ENCODE results near the gene ECE1. TPM values are rescaled to one million over a fixed set of nuclear protein-coding genes. Genes with fewer than 3 reads are reported as not detected.

ECE1 gene
- total RNA-seq, 1 experiment from 2014 or later, result 50.4 TPM

DNA sequence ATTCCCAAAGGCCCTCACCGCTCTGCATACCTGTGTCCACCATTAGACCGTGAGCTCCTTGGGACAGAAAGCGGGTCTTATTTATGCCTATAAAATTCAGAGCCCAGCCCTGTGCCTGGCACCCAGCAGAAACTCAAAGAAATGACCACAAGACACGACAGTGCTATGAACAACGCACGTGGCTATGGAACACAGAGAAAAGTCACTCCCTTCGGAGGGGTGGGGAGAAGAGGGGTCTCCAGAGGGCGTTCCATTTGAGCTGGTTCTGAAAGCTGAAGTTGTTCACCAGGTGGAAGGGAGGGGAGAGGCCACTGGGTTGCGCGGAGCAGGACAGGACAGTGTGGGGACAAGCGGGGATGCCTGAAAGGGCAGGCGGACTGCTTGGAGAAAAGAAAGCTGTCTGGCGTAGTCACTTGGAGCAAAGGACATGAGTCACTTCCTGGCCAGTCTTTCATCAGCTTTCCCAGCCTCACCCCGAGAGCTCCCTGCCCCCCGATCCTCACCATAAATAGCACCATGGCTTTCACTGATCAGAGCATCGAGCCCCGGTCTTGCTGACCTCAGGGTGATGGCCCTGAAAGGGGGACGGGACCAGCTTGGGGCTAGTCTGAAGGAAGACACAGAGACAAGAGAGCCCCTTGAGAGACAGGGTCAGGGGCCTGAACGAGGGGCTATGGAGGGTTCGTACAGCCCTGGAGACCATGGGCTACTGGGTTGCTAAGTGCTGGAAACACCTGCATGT lies 28.5 kb downstream of the ECE1 start:
- in situ Hi-C loops (cut with HindIII; ENCODE audit: low sequenced_read_pairs), result no loop called here
- no peak for DNase-seq (ENCODE audit: low spot score)

DNA sequence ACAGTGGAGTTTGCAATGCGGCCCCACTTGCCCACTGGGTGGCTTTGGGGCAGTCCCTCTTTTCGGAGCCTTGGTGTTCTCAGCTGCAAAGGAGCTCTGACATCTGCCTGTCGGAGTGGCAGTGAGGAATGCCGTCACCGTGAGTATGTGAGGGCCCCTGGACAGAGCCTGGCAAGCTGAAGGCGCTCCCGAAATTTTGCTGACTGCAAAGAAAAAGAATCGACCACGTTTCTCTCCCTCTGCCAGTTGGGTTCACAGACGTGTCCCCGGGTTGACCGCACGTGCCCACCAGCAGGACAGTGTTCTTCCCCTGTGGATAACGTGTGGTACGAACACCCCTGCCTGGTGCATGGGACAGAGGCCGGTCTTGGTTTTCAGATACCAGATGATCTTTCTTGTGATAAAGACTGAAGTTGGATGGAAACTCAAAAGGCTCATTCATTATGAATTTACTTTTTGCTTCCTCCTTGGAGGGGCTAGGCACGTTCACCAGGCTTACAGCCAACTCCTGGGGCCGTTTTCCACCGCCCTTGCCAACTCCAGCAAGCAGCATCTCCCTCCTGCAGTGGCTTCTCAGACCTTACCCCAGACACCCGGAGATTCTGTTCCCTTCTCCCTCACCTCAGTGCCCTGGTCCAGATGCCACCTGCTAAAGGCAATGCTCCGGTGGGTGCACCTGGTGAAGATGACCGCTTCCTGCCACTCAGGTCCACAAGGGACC lies 29.7 kb downstream of the ECE1 start:
- in situ Hi-C loops (cut with HindIII; ENCODE audit: low sequenced_read_pairs), result no loop called here
- DNase-seq (ENCODE audit: low spot score), result no peak

DNA sequence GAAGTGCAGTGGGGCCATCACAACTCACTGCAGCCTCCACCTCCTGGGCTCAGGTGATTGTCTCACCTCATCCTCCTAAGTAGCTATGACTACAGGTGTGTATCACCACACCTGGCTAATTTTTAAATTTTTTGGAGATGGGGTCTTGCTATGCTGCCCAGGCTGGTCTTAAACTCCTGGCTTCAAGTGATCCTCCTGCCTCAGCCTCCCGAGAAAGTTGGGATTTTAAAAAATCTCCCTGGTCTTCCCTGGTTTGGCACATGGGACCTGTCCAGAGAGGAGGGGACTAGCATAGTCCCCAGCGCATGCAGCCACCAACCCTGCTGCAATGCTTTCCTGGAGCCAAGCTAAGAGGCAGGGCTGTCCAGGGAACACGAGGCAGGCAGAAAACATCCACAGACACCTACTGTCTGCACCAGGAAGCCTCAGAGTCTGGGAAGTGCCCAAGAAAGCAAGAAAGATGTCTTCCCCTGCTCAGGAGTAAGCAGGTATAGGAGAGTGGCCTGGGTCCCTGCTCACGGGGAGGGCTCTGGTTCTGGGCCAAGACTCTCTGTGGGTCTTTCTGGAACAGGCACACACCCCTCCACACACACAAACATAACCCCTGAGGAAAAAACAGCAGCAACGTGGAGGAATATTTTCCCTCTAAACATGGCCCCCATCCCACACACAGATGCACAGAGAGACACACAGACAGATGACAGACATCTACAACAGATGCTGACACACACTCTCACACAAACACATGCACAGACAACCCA lies 30.8 kb downstream of the ECE1 start:
- in situ Hi-C loops (cut with HindIII; ENCODE audit: low sequenced_read_pairs), result no loop called here
- DNase-seq (ENCODE audit: low spot score), result no peak

DNA sequence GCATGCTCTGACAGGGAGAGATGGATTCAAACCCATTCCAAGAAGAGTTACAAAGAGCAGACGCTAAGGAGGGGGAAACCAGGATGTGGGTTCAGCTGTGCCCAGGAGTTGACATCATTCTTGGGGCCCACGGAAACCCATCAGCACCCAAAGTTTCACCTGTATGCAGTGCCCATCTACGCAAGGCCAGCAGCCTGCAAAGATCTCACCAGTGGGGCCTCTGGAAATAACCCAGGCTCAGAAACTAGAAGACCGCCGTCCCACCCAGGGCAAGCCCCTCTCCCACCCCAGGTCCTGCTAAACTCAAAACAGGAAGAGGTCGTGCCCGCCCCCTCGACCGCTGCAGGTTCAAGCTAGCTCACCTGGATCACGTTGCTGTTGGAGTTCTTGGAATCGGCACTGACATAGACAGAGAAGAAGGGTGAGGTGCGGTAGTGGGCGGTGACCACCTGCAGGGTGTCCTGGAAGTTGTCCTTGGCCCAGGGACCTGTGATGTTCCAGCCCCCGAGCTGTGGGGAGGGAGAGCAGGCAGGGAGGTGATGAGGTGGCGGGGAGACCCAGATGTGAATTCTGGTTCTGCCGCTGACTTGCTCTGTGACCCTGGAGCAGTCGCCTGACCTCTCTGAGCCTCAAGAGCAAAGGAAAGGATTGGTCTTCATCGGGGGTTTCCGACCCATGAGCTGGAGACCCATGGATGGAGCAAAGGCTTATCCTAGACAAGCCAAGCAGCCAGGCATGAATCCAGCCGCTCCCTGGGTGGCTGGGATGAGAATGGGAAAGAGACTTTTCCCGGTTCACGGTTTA lies 31.7 kb downstream of the ECE1 start:
- DNase-seq (ENCODE audit: low spot score), result no peak
- in situ Hi-C loops (cut with HindIII; ENCODE audit: low sequenced_read_pairs), result no loop called here

DNA sequence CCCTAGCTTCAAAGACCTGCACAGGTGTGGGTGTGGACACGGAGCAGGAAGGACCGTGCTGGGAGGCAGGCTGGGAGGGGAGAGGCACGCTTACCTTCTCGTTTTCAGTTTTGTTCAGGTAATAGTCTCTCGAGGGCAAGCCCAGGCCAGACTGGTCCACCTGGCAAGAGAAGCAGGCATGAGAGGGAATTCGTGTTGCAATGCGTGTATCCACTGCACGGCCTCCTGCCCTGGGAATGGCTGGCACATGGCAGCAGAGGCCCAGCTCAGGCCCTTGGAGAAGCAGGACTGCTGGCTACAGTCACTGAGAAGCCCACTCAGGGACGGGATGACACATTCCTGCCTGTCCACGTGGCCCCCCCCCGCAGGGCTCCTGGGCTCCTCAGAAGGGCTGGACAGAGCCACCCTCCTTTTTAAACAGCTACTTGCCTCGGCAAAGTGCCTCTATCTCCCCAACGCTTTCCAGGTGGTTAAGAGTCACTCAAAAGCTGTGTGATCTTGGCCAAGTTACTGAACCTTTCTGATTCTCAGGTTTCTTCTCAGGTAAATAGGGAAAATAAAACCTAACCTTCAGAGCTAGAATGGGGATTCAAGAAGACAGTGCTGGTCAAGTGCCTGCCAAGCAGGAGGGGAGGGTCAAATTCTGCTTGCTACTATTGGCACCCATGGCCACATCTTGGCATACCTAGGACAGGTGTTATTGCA lies 32.7 kb downstream of the ECE1 start:
- DNase-seq (ENCODE audit: low spot score), result no peak
- in situ Hi-C loops (cut with HindIII; ENCODE audit: low sequenced_read_pairs), result no loop called here

DNA sequence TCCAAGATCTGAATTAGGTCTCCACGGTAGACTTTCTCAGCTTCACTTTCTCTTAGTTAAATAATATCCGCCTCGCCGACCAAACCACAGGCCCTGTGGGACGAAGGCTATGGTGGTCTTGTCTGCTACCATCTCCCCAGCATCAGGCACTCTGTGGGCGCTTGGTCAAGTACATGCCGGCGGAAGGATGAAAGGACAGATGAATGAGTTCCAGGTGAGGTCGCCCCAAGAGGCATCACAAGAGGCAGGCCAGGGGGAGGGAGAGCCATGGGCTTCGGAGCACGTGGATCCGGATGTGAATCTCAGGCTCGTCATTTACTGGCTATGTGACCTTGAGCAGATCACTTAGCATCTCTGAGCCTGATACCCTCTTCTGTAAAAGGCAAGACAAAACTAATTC lies 33.5 kb downstream of the ECE1 start:
- in situ Hi-C loops (cut with HindIII; ENCODE audit: low sequenced_read_pairs), result no loop called here
- DNase-seq (ENCODE audit: low spot score), result no peak

DNA sequence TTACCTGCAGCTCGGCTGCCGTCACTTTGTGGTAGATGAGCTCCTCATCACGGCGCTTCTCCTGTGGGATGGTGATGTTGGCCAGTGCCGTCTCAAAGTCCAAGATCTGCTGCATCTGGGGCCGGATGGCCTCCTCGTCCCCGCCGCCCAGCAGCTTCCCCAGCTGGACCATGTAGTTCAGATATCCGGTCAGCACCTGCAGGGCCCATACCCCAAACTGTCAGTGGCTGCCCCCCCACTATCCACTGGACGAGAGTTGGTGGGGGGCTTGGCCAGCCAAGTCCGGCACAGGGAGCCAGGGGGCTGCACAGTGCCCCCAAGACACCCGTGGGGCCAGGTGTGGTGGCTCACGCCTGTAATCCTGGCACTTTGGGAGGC lies 34.3 kb downstream of the ECE1 start:
- no peak for DNase-seq (ENCODE audit: low spot score)
- in situ Hi-C loops (cut with HindIII; ENCODE audit: low sequenced_read_pairs), result no loop called here

DNA sequence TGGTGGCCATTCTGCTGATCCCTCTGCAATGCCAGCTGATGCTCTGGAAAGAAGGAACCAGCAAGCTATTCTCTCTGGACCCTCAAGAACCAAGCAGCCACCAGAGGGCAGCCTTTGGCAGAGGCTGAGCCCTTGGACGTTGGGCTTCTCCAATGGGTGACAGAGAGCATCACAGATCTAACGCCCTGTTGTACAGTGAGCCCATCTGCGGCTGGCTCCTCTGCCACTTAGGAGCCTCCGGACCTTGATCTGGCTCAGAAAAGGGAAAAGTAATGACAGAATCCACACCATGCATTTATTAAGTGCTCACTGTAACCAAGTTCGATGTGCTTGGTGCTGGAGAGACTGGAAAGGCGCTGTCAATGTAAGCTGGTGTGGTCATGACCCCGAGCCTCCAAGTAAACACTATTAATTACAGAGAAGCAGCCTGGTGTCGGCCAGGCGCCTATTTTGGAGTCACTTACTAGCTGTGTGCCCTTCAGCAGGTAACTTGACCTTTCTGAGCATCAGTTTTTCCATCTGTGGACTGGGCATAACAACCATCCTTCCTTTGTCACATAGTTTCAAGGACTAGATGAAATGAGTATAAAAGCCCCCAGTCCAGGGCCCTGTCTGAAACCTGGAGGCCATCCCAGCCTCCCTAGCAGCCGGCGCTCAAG lies 34.9 kb downstream of the ECE1 start:
- in situ Hi-C loops (cut with HindIII; ENCODE audit: low sequenced_read_pairs), result no loop called here
- DNase-seq (ENCODE audit: low spot score), result peak; percentile 93

DNA sequence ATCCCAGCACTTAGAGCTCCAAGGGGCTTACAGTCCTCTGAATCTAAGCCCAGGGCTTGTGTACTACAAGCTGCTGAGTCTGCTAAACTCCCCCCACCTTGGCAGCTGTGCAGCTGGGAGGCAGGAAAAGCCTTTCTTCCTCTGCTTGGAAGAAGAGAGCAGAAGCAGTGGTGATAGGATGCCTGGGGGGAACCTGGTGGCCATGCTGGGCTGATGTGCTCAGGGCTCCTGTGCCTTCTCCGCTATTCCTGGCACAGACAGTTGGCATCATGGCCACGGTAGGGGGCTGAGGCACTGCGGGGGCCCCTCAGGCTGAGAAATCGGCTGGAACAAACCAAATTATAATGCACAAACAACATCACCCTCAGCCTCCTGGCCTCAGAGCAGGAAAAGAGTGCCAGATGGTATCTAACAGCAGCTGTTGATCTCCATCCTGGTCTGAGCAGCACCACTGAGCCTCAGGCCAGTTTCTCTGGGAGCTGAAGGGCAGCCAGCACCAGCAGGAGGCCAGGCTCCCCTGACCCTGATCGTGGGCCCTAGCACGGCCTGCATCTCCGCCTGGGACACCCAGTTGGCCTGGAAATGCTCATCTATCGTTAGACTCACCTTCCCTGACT lies 35.8 kb downstream of the ECE1 start:
- DNase-seq (ENCODE audit: low spot score), result peak; percentile 51
- in situ Hi-C loops (cut with HindIII; ENCODE audit: low sequenced_read_pairs), result no loop called here

DNA sequence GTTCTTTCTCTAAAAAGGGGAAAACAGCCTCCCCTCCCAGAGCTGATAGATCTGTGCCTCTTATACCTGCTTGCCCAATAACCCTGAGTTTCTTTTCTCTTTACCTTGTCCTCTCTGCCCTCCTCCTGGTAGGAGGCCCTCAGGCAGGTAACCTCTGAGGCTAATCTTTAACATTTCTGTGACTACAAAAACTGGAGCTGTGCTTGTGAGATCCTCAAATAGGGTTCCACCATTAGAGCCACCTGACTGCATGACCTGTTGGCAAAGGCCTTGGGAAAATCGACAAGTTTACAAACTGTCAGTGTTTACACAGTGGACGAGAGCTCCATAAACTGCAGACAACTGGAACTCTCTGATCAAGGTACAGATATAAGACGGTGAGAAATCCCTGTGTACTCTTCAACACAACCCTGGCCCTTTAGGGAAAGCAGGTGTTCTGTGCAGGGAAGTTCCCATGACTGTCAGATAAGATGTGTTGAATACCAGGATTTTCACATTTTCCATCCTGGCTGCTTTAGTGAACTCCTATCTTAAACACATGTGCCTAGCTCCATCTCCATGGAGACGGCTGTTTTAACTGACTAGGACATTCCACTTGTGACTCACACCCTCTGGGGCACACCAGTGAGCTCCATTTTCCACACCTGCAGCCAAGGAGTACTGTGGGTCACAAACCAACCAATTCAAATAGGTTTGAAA lies 38.3 kb downstream of the ECE1 start:
- in situ Hi-C loops (cut with HindIII; ENCODE audit: low sequenced_read_pairs), result no loop called here
- DNase-seq (ENCODE audit: low spot score), result no peak

DNA sequence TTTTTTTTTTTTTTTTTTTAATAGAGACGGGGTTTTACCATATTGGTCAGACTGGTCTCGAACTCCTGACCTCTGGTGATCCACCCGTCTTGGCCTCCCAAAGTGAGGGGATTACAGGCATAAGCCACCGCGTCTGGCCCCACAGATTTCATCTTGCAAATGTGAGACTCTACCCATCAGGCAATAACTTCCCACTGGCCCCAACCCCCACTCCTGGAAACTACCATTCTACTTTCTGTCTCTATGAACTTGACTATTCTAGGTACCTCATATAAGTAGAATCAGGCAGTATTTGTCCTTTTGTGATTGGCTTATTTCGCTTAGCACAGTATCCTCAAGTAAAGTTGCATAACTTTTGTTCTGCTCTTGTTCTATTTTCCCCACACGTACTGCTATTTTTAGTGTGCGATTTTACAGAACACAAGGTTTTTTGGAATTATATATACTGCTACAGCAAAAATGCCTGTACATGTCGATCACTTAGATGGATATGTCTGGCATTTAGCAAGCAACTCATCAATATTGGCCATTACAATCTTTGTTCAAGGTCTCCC lies 40.2 kb downstream of the ECE1 start:
- in situ Hi-C loops (cut with HindIII; ENCODE audit: low sequenced_read_pairs), result loop anchor here (10.0 kb wide), 2 partner anchors 115 to 305 kb away; no protein-coding TSS in a partner anchor

DNA sequence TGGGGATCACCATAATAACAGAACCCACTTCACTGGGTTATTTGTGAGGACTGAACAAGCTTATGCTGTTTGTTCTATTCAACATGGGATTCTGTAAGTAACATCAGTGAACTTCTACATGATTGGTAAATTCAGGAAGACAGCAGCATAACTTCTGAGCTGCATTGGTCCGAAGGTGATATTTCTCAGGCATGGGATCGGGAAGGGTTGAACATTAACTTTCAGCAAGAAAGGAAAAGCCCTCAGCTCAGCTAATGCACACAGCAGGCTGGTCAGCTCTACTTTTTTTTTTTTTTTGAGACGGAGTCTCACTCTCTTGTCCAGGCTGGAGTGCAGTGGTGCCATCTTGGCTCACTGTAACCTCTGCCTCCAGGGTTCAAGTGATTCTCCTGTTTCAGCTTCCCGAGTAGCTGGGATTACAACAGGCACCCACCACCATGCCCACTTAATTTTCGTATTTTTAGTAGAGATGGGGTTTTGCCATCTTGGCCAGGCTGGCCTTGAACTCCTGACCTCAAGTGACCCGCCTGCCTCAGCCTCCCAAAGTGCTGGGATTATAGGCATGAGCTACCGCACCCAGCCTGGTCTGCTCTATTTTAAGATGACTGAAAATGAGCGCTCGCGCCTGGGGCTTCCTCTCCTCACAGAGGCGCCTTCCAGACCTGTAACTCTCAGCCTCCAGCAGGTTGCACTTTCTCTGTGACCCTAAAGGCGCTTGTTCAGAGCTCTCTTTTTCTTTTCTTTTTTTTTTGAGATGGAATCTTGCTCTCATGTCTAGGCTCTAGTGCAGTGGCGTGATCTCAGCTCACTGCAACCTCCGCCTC lies 42.2 kb downstream of the ECE1 start:
- no peak for DNase-seq (ENCODE audit: low spot score)
- in situ Hi-C loops (cut with HindIII; ENCODE audit: low sequenced_read_pairs), result loop anchor here (10.0 kb wide), 2 partner anchors 117 to 307 kb away; no protein-coding TSS in a partner anchor

More for the DNA sequence above, 40.2 kb downstream of the ECE1 start:
- DNase-seq (ENCODE audit: low spot score), result no peak

DNA sequence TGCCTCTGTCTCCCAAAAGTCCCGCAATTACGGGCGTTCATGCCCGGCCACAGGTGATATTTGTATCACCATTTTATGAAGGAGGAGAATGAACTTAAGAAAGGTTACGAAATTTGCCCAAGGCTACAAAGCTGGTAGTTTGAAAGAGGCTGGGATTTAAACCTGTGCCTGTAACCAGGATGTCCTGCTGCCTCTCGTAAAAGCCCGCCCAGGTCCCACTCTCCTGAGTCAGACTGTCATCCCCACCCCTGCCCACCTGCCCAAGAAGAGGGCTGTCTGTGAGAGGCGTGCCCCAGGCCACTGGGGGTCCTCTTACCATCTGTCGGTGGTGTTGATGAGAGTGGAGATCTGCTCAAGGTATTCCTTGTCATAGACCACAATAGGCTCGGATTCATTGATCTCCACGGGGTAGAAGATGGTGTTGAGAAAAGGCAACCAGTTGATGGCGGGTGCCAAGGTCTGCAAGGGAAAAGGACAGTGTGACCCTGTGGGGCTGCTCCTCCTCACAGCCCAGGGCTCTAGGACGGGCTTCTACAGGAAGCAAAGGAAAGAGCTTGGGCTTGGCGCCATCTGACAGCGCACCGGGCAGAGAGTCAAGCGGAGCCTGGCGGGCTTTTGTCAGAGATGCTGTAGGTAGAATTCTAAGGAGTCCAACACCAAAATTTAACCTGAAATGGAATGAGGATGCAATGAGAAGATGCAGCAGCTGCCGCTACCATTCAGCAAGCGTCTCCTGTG lies 43.2 kb downstream of the ECE1 start:
- DNase-seq (ENCODE audit: low spot score), result peak; percentile 79
- in situ Hi-C loops (cut with HindIII; ENCODE audit: low sequenced_read_pairs), result loop anchor here (10.0 kb wide), 2 partner anchors 118 to 308 kb away; no protein-coding TSS in a partner anchor

DNA sequence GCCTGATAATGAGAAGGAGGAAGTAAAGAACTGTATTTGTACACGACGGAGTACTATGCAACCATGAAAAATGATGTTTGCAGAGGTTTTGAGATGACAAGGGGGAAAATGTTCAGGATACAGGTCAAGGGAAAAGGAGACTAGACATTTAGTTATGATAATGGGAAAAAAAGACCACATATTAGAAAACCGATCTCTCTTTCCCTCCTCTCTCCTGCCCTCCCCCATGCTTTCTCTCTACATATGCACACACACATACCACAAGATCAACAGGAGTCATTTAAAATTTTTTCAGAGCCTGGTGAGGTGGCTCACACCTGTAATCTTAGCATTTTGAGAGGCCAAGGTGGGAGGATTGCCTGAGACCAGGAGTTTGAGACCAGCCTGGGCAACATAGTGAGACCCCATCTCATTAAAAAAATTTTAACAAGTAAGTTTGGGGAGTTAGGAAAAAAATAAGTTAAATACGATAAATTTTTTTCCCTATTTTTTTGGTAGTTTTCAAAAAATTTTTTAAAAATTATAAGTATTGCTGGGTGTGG lies 44.5 kb downstream of the ECE1 start:
- in situ Hi-C loops (cut with HindIII; ENCODE audit: low sequenced_read_pairs), result loop anchor here (10.0 kb wide), 2 partner anchors 119 to 309 kb away; no protein-coding TSS in a partner anchor

More for the DNA sequence above, 44.5 kb downstream of the ECE1 start:
- no peak for DNase-seq (ENCODE audit: low spot score)

Data from G401 (cell line).